WTC11 (cell line): Measurements from ENCODE around the gene KRT76.

Experiments used
- CTCF ChIP-seq: fragments of 200-600 bp; IDR thresholded peaks from 2 replicates; pipeline ENCODE4 v1.8.0; 2022; ENCODE audit warnings: antibody characterized with exemption
- E2F5 ChIP-seq: sonication (generic); formaldehyde crosslinking; IDR thresholded peaks from 2 replicates; pipeline ENCODE4 v1.8.1; 2022; ENCODE audit warnings: mild to moderate bottlenecking, moderate library complexity, missing genetic modification reagents
- OVOL2 ChIP-seq: fragments of 250-450 bp; sonication (Bioruptor Pico); IDR thresholded peaks from 2 replicates; pipeline ENCODE4 v1.9.0; 2021; ENCODE audit warnings: mild to moderate bottlenecking, borderline replicate concordance
- SMAD4 ChIP-seq: sonication (generic); formaldehyde crosslinking; IDR thresholded peaks from 2 replicates; pipeline ENCODE4 v1.8.0; 2022; ENCODE audit warnings: mild to moderate bottlenecking, missing genetic modification reagents
- TF ChIP-seq, protein P1 (sequence below): sonication (generic); formaldehyde crosslinking; IDR thresholded peaks from 2 replicates; pipeline ENCODE4 v1.8.0; 2022; ENCODE audit warnings: mild to moderate bottlenecking, missing genetic modification reagents

DNA sequence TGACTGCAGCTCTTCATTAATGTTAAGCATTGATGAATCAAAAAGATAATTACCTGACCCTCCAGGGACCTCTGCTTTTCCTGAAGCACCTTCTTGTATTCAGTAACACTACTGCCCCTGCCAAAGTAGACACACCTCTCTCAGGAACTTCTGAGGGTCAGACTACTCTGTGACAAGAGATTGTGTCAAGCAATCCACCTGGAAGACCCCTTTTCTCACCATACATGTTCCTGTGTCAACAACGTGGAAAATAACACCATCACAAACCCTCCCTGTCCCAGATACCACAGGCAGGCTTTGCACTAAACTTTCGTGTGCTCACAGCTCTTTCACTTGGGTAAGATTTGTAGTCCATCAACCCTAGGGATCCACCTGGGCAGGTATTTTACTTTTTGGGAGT lies 13.2 kb downstream of the KRT76 start:
- TF ChIP-seq, protein P1, sequence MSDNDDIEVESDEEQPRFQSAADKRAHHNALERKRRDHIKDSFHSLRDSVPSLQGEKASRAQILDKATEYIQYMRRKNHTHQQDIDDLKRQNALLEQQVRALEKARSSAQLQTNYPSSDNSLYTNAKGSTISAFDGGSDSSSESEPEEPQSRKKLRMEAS (CRISPR knock-in tag) = no peak
- TF ChIP-seq SMAD4 (CRISPR knock-in tag) = no peak
- TF ChIP-seq E2F5 = no peak
- no peak for TF ChIP-seq CTCF
- TF ChIP-seq OVOL2 (CRISPR knock-in tag) = no peak
